Endodermal cell (in vitro differentiated cells): ENCODE results near the gene KCNJ3. TPM values are rescaled to one million over a fixed set of nuclear protein-coding genes. Genes with fewer than 3 reads are reported as not detected.

ENCODE experiments used
- DNase-seq: peaks from one replicate; pipeline ENCODE4 v3.0.0-alpha.2; 2017
- H3K27ac ChIP-seq: 2 replicates; pipeline ENCODE4 v1.5.1; 2013; ENCODE audit warnings: mild to moderate bottlenecking, low read depth, low read length, moderate library complexity
- H3K27me3 ChIP-seq: 2 replicates; pipeline ENCODE4 v1.6.1; 2013; ENCODE audit warnings: mild to moderate bottlenecking, low read length, moderate library complexity; ENCODE audit not compliant: insufficient read depth, control insufficient read depth, poor library complexity, severe bottlenecking
- H3K36me3 ChIP-seq: 2 replicates; pipeline ENCODE4 v1.7.0; 2013; ENCODE audit warnings: mild to moderate bottlenecking, low read length, moderate library complexity; ENCODE audit not compliant: control insufficient read depth, insufficient read depth
- H3K4me1 ChIP-seq: one replicate; pipeline ENCODE4 v1.7.0; 2013; ENCODE audit warnings: low read length; ENCODE audit not compliant: control insufficient read depth, insufficient read depth
- H3K4me3 ChIP-seq: 2 replicates; pipeline ENCODE4 v1.5.1; 2013; ENCODE audit warnings: mild to moderate bottlenecking, low read length, moderate library complexity
- H3K9ac ChIP-seq: 2 replicates; pipeline ENCODE4 v1.6.1; 2013; ENCODE audit warnings: mild to moderate bottlenecking, low read length, moderate library complexity; ENCODE audit not compliant: poor library complexity, severe bottlenecking; ENCODE audit errors: extremely low read depth
- H3K9me3 ChIP-seq: 2 replicates; pipeline ENCODE4 v1.6.1; 2013; ENCODE audit warnings: mild to moderate bottlenecking, low read length, moderate library complexity; ENCODE audit not compliant: control insufficient read depth
- H3K27ac Mint-ChIP-seq: 2 replicates; pipeline ENCODE4 v1.8.0; 2020; ENCODE audit warnings: mixed read lengths
- H3K27me3 Mint-ChIP-seq: 2 replicates; pipeline ENCODE4 v1.8.0; 2021; ENCODE audit warnings: mild to moderate bottlenecking, mixed read lengths; ENCODE audit not compliant: insufficient read depth
- H3K36me3 Mint-ChIP-seq: 2 replicates; pipeline ENCODE4 v1.8.0; 2020; ENCODE audit warnings: low read depth, mixed read lengths
- H3K4me1 Mint-ChIP-seq: 2 replicates; pipeline ENCODE4 v1.8.0; 2020; ENCODE audit warnings: mixed read lengths
- H3K4me3 Mint-ChIP-seq: 2 replicates; pipeline ENCODE4 v1.8.0; 2020; ENCODE audit warnings: mild to moderate bottlenecking, moderate library complexity, mixed read lengths
- H3K9me3 Mint-ChIP-seq: 2 replicates; pipeline ENCODE4 v1.8.0; 2020; ENCODE audit warnings: mild to moderate bottlenecking, mixed read lengths
- WGBS, 2 experiments: methylation state at CpG; one replicate each; pipeline versions ENCODE4 v1.1.5 to v1.1.7; 2013; ENCODE audit warnings: missing lambda C conversion rate in 2 of 2, mixed read lengths in 1 of 2; ENCODE audit not compliant: insufficient coverage in 1 of 2, insufficient read length in 1 of 2; 5-methylcytosine and 5-hydroxymethylcytosine counted together
- total RNA-seq, 2 donors: library from RNA; stranded (reverse); fragmentation: NEBNext Ultra II Directional in 1 of 2; extraction: Animal tissue kit (Norgen Biotek cat#: 25700) in 1 of 2; gene quantifications; 2 replicates in 1 of 2; 3 replicates in 1 of 2; pipeline ENCODE4 v1.2.1, GENCODE V29; 2021
- TF ChIP-seq, protein P1 (sequence below): fragments of 200-600 bp; sonication (generic); conservative IDR thresholded peaks from 2 replicates; pipeline ENCODE4 v1.5.0; 2021; ENCODE audit warnings: antibody characterized with exemption, mild to moderate bottlenecking

The KCNJ3 gene
- total RNA-seq, 2 donors from 2014 or later, result 4.3 to 7.6 TPM

- TF ChIP-seq, protein P1, sequence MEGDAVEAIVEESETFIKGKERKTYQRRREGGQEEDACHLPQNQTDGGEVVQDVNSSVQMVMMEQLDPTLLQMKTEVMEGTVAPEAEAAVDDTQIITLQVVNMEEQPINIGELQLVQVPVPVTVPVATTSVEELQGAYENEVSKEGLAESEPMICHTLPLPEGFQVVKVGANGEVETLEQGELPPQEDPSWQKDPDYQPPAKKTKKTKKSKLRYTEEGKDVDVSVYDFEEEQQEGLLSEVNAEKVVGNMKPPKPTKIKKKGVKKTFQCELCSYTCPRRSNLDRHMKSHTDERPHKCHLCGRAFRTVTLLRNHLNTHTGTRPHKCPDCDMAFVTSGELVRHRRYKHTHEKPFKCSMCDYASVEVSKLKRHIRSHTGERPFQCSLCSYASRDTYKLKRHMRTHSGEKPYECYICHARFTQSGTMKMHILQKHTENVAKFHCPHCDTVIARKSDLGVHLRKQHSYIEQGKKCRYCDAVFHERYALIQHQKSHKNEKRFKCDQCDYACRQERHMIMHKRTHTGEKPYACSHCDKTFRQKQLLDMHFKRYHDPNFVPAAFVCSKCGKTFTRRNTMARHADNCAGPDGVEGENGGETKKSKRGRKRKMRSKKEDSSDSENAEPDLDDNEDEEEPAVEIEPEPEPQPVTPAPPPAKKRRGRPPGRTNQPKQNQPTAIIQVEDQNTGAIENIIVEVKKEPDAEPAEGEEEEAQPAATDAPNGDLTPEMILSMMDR, result no peak
- DNase-seq, result no peak
- no peak overlapping the region for H3K4me3 Mint-ChIP-seq
- Histone ChIP-seq H3K9ac (no peak overlapping the region), H3K27me3 (no peaks in the 10 kb centered on the region), H3K27ac (no peak overlapping the region), H3K9me3 (peaks cover 6% of the 10 kb centered on the region), H3K4me3 (no peak overlapping the region), H3K36me3 (peaks cover 3% of the 10 kb centered on the region), H3K4me1 (peaks cover 2% of the 10 kb centered on the region)
- no peak overlapping the region for H3K27ac Mint-ChIP-seq
- H3K9me3 Mint-ChIP-seq, result no peaks in the 10 kb centered on the region
- peaks cover 12% of the 10 kb centered on the region for H3K4me1 Mint-ChIP-seq
- H3K27me3 Mint-ChIP-seq, result no peaks in the 10 kb centered on the region
- 95% methylated on average over 2 of the region's 2 CpGs; no CpG with 5 or more reads in 1 of the 2 experiments for WGBS, 2 experiments
- no peaks in the 10 kb centered on the region for H3K36me3 Mint-ChIP-seq
Measured at GRCh38 chr2:154710078-154710477, 11.6 kb downstream of the KCNJ3 start.

DNA sequence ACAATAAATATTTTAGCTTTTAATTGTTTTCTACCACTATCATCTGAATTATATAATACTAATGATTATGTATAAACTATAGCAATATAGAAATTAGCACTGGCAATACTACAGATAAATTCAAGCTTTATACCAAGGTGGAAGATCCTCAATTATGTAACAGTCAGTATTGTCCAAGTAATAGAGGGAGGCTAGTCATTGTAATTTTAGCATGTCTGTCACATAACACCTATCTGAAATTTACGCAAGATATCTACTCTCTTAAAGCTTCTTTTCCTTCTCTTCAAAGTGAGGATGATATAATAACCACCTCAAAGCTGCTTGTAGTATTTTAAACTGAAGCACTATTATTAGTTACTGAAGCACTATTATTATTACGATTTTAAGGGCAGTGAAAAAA is 12.2 kb downstream of the KCNJ3 start:
- peaks cover 2% of the 10 kb centered on the region for H3K4me1 ChIP-seq
- Mint-ChIP-seq H3K27ac (no peak overlapping the region), H3K4me3 (no peak overlapping the region), H3K27me3 (no peaks in the 10 kb centered on the region), H3K36me3 (no peaks in the 10 kb centered on the region), H3K4me1 (peaks cover 12% of the 10 kb centered on the region), H3K9me3 (no peaks in the 10 kb centered on the region)
- no peaks in the 10 kb centered on the region for H3K27me3 ChIP-seq
- 94% methylated on average over 1 of the region's 2 CpGs; no CpG with 5 or more reads in 1 of the 2 experiments for WGBS, 2 experiments
- H3K27ac ChIP-seq, result no peak overlapping the region
- no peak overlapping the region for H3K4me3 ChIP-seq
- peaks cover 3% of the 10 kb centered on the region for H3K36me3 ChIP-seq
- no peak for DNase-seq
- TF ChIP-seq, protein P1, result no peak
- H3K9ac ChIP-seq, result no peak overlapping the region
- H3K9me3 ChIP-seq, result peaks cover 6% of the 10 kb centered on the region

DNA sequence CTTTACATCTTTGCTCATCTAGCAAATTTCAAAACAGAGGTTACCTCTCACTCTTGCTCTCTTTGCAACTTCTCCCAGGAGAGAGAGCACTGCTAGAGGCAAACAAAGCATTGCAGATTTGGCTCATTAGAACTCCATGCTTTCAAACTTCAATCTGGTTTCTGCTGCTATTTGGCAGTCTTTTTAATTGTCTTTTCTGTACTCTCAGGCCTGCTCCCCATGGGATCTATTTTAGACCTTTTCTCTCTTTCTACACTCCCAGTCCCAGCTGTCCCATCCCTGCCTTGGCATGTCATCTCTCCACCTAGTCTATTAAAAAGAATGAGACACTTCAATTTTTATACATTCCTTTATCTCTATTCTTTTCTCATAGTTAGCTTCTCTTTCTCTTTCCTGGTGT is 15.2 kb downstream of the KCNJ3 start:
- no peak for DNase-seq
- Histone ChIP-seq H3K36me3 (peaks cover 3% of the 10 kb centered on the region), H3K9me3 (peaks cover 6% of the 10 kb centered on the region), H3K4me3 (no peak overlapping the region), H3K9ac (no peak overlapping the region), H3K4me1 (peaks cover 2% of the 10 kb centered on the region), H3K27me3 (no peaks in the 10 kb centered on the region), H3K27ac (no peak overlapping the region)
- Mint-ChIP-seq H3K9me3 (no peaks in the 10 kb centered on the region), H3K27me3 (no peaks in the 10 kb centered on the region), H3K4me1 (peaks cover 12% of the 10 kb centered on the region), H3K4me3 (no peak overlapping the region), H3K27ac (peak overlapping the region; percentile 4), H3K36me3 (no peaks in the 10 kb centered on the region)
- TF ChIP-seq, protein P1, result no peak
